WTC11 (cell line): ENCODE results near the gene SLC35F1. TPM values are rescaled to one million over a fixed set of nuclear protein-coding genes. Genes with fewer than 3 reads are reported as not detected.

Experiments used
- ATAC-seq: fragments of 200-7000 bp; cut with Tn5 transposase; 2 replicates; pipeline ENCODE4 v1.10.0; 2021; ENCODE audit warnings: mild to moderate bottlenecking, moderate library complexity
- CTCF ChIA-PET: fragments of 300-600 bp; sonication (Branson Sonifier 250); formaldehyde crosslinking; loops from one replicate; lab custom pipeline; 2021; ENCODE audit warnings: antibody characterized with exemption; lab: Charles Lee
- POLR2A ChIA-PET: fragments of 350-600 bp; sonication (Branson Sonifier 250); formaldehyde crosslinking; loops from one replicate; lab custom pipeline; 2021; ENCODE audit warnings: antibody characterized with exemption; lab: Charles Lee
- DNase-seq: peaks from one replicate; pipeline ENCODE4 v3.0.0; 2021; ENCODE audit warnings: low spot score
- H3K27ac Mint-ChIP-seq: 2 replicates; pipeline ENCODE4 v1.8.0; 2021; ENCODE audit warnings: mixed read lengths
- H3K27me3 Mint-ChIP-seq: 2 replicates; pipeline ENCODE4 v1.8.0; 2021; ENCODE audit warnings: low read depth, mild to moderate bottlenecking, moderate library complexity, mixed read lengths
- H3K36me3 Mint-ChIP-seq: 2 replicates; pipeline ENCODE4 v1.8.0; 2021; ENCODE audit warnings: mixed read lengths
- H3K4me1 Mint-ChIP-seq: 2 replicates; pipeline ENCODE4 v1.8.0; 2022; ENCODE audit warnings: mixed read lengths
- H3K4me3 Mint-ChIP-seq: 2 replicates; pipeline ENCODE4 v1.8.0; 2021; ENCODE audit warnings: mild to moderate bottlenecking, moderate library complexity, mixed read lengths
- H3K9me3 Mint-ChIP-seq: 2 replicates; pipeline ENCODE4 v1.8.0; 2021; ENCODE audit warnings: mixed read lengths
- ELF4 ChIP-seq: sonication (generic); formaldehyde crosslinking; IDR thresholded peaks from 2 replicates; pipeline ENCODE4 v1.8.1; 2022; ENCODE audit warnings: low read depth, mild to moderate bottlenecking, moderate library complexity, missing genetic modification reagents
- EMX1 ChIP-seq: fragments of 250-450 bp; sonication (Bioruptor Pico); IDR thresholded peaks from 2 replicates; pipeline ENCODE4 v1.8.0; 2021; ENCODE audit warnings: mild to moderate bottlenecking
- ETV6 ChIP-seq: sonication (generic); formaldehyde crosslinking; IDR thresholded peaks from 2 replicates; pipeline ENCODE4 v1.8.1; 2022; ENCODE audit warnings: mild to moderate bottlenecking, missing genetic modification reagents
- FOXJ3 ChIP-seq: sonication (generic); formaldehyde crosslinking; IDR thresholded peaks from 2 replicates; pipeline ENCODE4 v1.9.0; 2021; ENCODE audit warnings: missing genetic modification reagents, mild to moderate bottlenecking, borderline replicate concordance
- GABPB1 ChIP-seq: sonication (generic); formaldehyde crosslinking; IDR thresholded peaks from 2 replicates; pipeline ENCODE4 v1.8.1; 2023; ENCODE audit warnings: mild to moderate bottlenecking, missing genetic modification reagents
- IRF2 ChIP-seq: sonication (generic); formaldehyde crosslinking; IDR thresholded peaks from 2 replicates; pipeline ENCODE4 v1.8.0; 2022; ENCODE audit warnings: low read depth, missing genetic modification reagents, borderline replicate concordance
- JAZF1 ChIP-seq: fragments of 250-450 bp; sonication (Bioruptor Pico); IDR thresholded peaks from 2 replicates; pipeline ENCODE4 v1.9.0; 2021; ENCODE audit warnings: moderate library complexity, mild to moderate bottlenecking, inconsistent platforms
- MXD4 ChIP-seq: fragments of 250-450 bp; sonication (Bioruptor Pico); IDR thresholded peaks from 2 replicates; pipeline ENCODE4 v1.8.0; 2021; ENCODE audit warnings: mild to moderate bottlenecking, moderate library complexity, borderline replicate concordance
- OVOL2 ChIP-seq: fragments of 250-450 bp; sonication (Bioruptor Pico); IDR thresholded peaks from 2 replicates; pipeline ENCODE4 v1.9.0; 2021; ENCODE audit warnings: mild to moderate bottlenecking, borderline replicate concordance
- TP53 ChIP-seq: sonication (generic); formaldehyde crosslinking; IDR thresholded peaks from 2 replicates; pipeline ENCODE4 v1.8.1; 2023; ENCODE audit warnings: mild to moderate bottlenecking, missing genetic modification reagents
- ZNF219 ChIP-seq: sonication (generic); formaldehyde crosslinking; IDR thresholded peaks from 2 replicates; pipeline ENCODE4 v1.8.0; 2023; ENCODE audit warnings: missing genetic modification reagents, mild to moderate bottlenecking, borderline replicate concordance
- total RNA-seq: library from RNA; stranded (reverse); gene quantifications from 3 replicates; pipeline ENCODE4 v1.2.3, GENCODE V29; 2021
- TF ChIP-seq, protein P1 (sequence below): sonication (generic); formaldehyde crosslinking; IDR thresholded peaks from 2 replicates; pipeline ENCODE4 v1.8.1; 2023; ENCODE audit warnings: mild to moderate bottlenecking, missing genetic modification reagents
- TF ChIP-seq, protein P2 (sequence below): sonication (generic); formaldehyde crosslinking; IDR thresholded peaks from 2 replicates; pipeline ENCODE4 v1.8.1; 2023; ENCODE audit warnings: mild to moderate bottlenecking, missing genetic modification reagents, moderate library complexity
- TF ChIP-seq, protein P3 (sequence below): sonication (generic); formaldehyde crosslinking; IDR thresholded peaks from 2 replicates; pipeline ENCODE4 v1.8.1; 2023; ENCODE audit warnings: mild to moderate bottlenecking, missing genetic modification reagents
- TF ChIP-seq, protein P4 (sequence below): sonication (generic); formaldehyde crosslinking; IDR thresholded peaks from 2 replicates; pipeline ENCODE4 v1.8.0; 2023; ENCODE audit warnings: mild to moderate bottlenecking, missing genetic modification reagents
- TF ChIP-seq, protein P5 (sequence below): sonication (generic); formaldehyde crosslinking; IDR thresholded peaks from 2 replicates; pipeline ENCODE4 v1.8.1; 2022; ENCODE audit warnings: mild to moderate bottlenecking, moderate library complexity, missing genetic modification reagents
- TF ChIP-seq, protein P6 (sequence below): sonication (generic); formaldehyde crosslinking; IDR thresholded peaks from 2 replicates; pipeline ENCODE4 v1.8.0; 2022; ENCODE audit warnings: mild to moderate bottlenecking, missing genetic modification reagents
- TF ChIP-seq, protein P7 (sequence below): sonication (generic); formaldehyde crosslinking; IDR thresholded peaks from 2 replicates; pipeline ENCODE4 v1.8.0; 2022; ENCODE audit warnings: mild to moderate bottlenecking, missing genetic modification reagents
- TF ChIP-seq, protein P8 (sequence below): sonication (generic); formaldehyde crosslinking; IDR thresholded peaks from 2 replicates; pipeline ENCODE4 v1.8.0; 2023; ENCODE audit warnings: missing genetic modification reagents

SLC35F1 gene
- total RNA-seq, 1 experiment from 2014 or later: 11.0 TPM

DNA sequence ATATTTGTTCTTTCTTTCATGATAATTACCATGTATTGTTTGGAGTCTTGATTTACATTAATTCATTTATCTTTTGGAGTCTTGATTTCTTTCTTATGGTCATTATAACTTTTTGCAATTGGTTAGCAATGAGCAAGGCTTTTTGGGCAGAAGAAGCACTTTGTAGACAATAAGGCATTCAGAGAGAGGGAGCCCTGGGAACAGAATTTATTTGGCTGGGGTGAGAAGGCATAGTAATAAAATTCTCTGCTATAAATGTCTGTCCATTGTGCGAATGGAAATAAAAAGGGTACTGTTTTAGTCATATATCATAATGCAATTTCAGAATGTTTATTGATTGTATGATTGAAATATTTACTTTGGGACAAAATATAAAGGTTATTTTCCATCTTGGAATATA is 147.0 kb downstream of the SLC35F1 start:
- Mint-ChIP-seq H3K27ac (no peak overlapping the region), H3K36me3 (no peaks in the 10 kb centered on the region), H3K9me3 (no peaks in the 10 kb centered on the region), H3K27me3 (no peaks in the 10 kb centered on the region), H3K4me1 (no peaks in the 10 kb centered on the region), H3K4me3 (no peak overlapping the region)
- ChIA-PET POLR2A (no interaction called here), CTCF (no interaction called here)
- DNase-seq (no peak), ATAC-seq (no peak)
- TF ChIP-seq, protein P1, sequence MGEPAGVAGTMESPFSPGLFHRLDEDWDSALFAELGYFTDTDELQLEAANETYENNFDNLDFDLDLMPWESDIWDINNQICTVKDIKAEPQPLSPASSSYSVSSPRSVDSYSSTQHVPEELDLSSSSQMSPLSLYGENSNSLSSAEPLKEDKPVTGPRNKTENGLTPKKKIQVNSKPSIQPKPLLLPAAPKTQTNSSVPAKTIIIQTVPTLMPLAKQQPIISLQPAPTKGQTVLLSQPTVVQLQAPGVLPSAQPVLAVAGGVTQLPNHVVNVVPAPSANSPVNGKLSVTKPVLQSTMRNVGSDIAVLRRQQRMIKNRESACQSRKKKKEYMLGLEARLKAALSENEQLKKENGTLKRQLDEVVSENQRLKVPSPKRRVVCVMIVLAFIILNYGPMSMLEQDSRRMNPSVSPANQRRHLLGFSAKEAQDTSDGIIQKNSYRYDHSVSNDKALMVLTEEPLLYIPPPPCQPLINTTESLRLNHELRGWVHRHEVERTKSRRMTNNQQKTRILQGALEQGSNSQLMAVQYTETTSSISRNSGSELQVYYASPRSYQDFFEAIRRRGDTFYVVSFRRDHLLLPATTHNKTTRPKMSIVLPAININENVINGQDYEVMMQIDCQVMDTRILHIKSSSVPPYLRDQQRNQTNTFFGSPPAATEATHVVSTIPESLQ (CRISPR knock-in tag): no peak
- TF ChIP-seq, protein P2, sequence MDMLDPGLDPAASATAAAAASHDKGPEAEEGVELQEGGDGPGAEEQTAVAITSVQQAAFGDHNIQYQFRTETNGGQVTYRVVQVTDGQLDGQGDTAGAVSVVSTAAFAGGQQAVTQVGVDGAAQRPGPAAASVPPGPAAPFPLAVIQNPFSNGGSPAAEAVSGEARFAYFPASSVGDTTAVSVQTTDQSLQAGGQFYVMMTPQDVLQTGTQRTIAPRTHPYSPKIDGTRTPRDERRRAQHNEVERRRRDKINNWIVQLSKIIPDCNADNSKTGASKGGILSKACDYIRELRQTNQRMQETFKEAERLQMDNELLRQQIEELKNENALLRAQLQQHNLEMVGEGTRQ (CRISPR knock-in tag): no peak
- TF ChIP-seq OVOL2 (CRISPR knock-in tag) (no peak), EMX1 (CRISPR knock-in tag) (no peak), MXD4 (CRISPR knock-in tag) (no peak), ELF4 (CRISPR knock-in tag) (no peak), ETV6 (CRISPR knock-in tag) (no peak), FOXJ3 (CRISPR knock-in tag) (no peak), GABPB1 (CRISPR knock-in tag) (no peak), JAZF1 (CRISPR knock-in tag) (no peak), IRF2 (no peak)
- TF ChIP-seq, protein P3, sequence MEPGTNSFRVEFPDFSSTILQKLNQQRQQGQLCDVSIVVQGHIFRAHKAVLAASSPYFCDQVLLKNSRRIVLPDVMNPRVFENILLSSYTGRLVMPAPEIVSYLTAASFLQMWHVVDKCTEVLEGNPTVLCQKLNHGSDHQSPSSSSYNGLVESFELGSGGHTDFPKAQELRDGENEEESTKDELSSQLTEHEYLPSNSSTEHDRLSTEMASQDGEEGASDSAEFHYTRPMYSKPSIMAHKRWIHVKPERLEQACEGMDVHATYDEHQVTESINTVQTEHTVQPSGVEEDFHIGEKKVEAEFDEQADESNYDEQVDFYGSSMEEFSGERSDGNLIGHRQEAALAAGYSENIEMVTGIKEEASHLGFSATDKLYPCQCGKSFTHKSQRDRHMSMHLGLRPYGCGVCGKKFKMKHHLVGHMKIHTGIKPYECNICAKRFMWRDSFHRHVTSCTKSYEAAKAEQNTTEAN (CRISPR knock-in tag): no peak
- TF ChIP-seq, protein P4, sequence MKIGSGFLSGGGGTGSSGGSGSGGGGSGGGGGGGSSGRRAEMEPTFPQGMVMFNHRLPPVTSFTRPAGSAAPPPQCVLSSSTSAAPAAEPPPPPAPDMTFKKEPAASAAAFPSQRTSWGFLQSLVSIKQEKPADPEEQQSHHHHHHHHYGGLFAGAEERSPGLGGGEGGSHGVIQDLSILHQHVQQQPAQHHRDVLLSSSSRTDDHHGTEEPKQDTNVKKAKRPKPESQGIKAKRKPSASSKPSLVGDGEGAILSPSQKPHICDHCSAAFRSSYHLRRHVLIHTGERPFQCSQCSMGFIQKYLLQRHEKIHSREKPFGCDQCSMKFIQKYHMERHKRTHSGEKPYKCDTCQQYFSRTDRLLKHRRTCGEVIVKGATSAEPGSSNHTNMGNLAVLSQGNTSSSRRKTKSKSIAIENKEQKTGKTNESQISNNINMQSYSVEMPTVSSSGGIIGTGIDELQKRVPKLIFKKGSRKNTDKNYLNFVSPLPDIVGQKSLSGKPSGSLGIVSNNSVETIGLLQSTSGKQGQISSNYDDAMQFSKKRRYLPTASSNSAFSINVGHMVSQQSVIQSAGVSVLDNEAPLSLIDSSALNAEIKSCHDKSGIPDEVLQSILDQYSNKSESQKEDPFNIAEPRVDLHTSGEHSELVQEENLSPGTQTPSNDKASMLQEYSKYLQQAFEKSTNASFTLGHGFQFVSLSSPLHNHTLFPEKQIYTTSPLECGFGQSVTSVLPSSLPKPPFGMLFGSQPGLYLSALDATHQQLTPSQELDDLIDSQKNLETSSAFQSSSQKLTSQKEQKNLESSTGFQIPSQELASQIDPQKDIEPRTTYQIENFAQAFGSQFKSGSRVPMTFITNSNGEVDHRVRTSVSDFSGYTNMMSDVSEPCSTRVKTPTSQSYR (CRISPR knock-in tag): no peak
- TF ChIP-seq, protein P5, sequence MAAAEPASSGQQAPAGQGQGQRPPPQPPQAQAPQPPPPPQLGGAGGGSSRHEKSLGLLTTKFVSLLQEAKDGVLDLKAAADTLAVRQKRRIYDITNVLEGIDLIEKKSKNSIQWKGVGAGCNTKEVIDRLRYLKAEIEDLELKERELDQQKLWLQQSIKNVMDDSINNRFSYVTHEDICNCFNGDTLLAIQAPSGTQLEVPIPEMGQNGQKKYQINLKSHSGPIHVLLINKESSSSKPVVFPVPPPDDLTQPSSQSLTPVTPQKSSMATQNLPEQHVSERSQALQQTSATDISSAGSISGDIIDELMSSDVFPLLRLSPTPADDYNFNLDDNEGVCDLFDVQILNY (CRISPR knock-in tag): no peak

DNA sequence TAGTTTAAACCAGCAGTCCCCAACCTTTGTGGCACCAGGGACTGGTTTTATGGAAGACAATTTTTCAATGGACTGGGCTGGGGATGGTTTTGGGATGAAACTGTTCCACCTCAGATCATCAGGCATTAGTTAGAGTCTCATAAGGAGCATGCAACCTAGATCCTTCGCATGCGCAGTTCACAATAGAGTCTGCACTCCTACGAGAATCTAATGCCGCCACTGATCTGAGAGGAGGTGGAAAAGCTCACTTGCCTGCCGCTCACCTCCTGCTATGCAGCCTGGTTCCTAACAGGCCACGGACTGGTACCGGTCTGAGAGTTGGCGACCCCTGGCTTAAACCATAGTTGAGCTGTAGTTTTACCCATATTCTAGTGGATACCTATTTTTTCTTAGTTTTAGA is 154.6 kb downstream of the SLC35F1 start:
- ChIA-PET CTCF (no interaction called here), POLR2A (no interaction called here)
- H3K9me3 Mint-ChIP-seq: peaks cover 37% of the 10 kb centered on the region
- no peak for DNase-seq
- H3K27ac Mint-ChIP-seq: no peak overlapping the region
- no peaks in the 10 kb centered on the region for H3K4me1 Mint-ChIP-seq
- H3K36me3 Mint-ChIP-seq: peaks cover 13% of the 10 kb centered on the region
- TF ChIP-seq TP53 (CRISPR knock-in tag) (no peak), ZNF219 (CRISPR knock-in tag) (no peak)
- TF ChIP-seq, protein P6, sequence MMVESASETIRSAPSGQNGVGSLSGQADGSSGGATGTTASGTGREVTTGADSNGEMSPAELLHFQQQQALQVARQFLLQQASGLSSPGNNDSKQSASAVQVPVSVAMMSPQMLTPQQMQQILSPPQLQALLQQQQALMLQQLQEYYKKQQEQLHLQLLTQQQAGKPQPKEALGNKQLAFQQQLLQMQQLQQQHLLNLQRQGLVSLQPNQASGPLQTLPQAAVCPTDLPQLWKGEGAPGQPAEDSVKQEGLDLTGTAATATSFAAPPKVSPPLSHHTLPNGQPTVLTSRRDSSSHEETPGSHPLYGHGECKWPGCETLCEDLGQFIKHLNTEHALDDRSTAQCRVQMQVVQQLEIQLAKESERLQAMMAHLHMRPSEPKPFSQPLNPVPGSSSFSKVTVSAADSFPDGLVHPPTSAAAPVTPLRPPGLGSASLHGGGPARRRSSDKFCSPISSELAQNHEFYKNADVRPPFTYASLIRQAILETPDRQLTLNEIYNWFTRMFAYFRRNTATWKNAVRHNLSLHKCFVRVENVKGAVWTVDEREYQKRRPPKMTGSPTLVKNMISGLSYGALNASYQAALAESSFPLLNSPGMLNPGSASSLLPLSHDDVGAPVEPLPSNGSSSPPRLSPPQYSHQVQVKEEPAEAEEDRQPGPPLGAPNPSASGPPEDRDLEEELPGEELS (CRISPR knock-in tag): no peak
- TF ChIP-seq, protein P7, sequence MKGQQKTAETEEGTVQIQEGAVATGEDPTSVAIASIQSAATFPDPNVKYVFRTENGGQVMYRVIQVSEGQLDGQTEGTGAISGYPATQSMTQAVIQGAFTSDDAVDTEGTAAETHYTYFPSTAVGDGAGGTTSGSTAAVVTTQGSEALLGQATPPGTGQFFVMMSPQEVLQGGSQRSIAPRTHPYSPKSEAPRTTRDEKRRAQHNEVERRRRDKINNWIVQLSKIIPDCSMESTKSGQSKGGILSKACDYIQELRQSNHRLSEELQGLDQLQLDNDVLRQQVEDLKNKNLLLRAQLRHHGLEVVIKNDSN (CRISPR knock-in tag): no peak
- TF ChIP-seq, protein P8, sequence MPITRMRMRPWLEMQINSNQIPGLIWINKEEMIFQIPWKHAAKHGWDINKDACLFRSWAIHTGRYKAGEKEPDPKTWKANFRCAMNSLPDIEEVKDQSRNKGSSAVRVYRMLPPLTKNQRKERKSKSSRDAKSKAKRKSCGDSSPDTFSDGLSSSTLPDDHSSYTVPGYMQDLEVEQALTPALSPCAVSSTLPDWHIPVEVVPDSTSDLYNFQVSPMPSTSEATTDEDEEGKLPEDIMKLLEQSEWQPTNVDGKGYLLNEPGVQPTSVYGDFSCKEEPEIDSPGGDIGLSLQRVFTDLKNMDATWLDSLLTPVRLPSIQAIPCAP (CRISPR knock-in tag): no peak
- no peaks in the 10 kb centered on the region for H3K27me3 Mint-ChIP-seq
- H3K4me3 Mint-ChIP-seq: no peak overlapping the region
- no peak for ATAC-seq
